A673 (cell line): ENCODE data around the gene TMEM207. TPM values are rescaled to one million over a fixed set of nuclear protein-coding genes. Genes with fewer than 3 reads are reported as not detected.

Source experiments
- BruUV-seq: library from RNA; stranded (reverse); fragments of 400-500 nt; replicated peaks from 2 replicates; lab custom pipeline; 2021; lab: Mats Ljungman, UMichigan
- CTCF ChIA-PET: fragments of 300-600 bp; sonication (Branson Sonifier 250); formaldehyde crosslinking; loops from one replicate; lab custom pipeline; 2022; ENCODE audit warnings: antibody characterized with exemption; lab: Charles Lee
- POLR2A ChIA-PET: fragments of 300-600 bp; sonication (Branson Sonifier 250); formaldehyde crosslinking; loops from one replicate; lab custom pipeline; 2022; ENCODE audit warnings: antibody characterized with exemption; ENCODE audit not compliant: low non-redundant PET; lab: Charles Lee
- DNase-seq: peaks from one replicate; pipeline ENCODE4 v3.0.0-alpha.2; 2015; ENCODE audit warnings: low spot score
- H3K27ac ChIP-seq: fragments of 200-600 bp; sonication (generic); 2 replicates; pipeline ENCODE4 v1.5.1; 2016; ENCODE audit warnings: mixed run types, low read depth, mild to moderate bottlenecking, mixed read lengths, antibody characterized with exemption, low read length; ENCODE audit not compliant: poor library complexity, severe bottlenecking
- H3K27me3 ChIP-seq: fragments of 200-600 bp; sonication (generic); replicated peaks from 2 replicates; pipeline ENCODE4 v1.6.1; 2017; ENCODE audit warnings: mixed run types, low read depth, mild to moderate bottlenecking, mixed read lengths, antibody characterized with exemption, low read length; ENCODE audit not compliant: insufficient read depth, poor library complexity
- H3K36me3 ChIP-seq: fragments of 200-600 bp; sonication (generic); 2 replicates; pipeline ENCODE4 v1.6.1; 2016; ENCODE audit warnings: mixed run types, mild to moderate bottlenecking, mixed read lengths, antibody characterized with exemption, low read length; ENCODE audit not compliant: insufficient read depth, poor library complexity, severe bottlenecking
- H3K4me1 ChIP-seq: fragments of 200-600 bp; sonication (generic); 2 replicates; pipeline ENCODE4 v1.6.1; 2017; ENCODE audit warnings: mixed run types, mild to moderate bottlenecking, mixed read lengths, antibody characterized with exemption, low read length; ENCODE audit not compliant: insufficient read depth, poor library complexity, severe bottlenecking
- H3K4me3 ChIP-seq: fragments of 200-600 bp; sonication (generic); 2 replicates; pipeline ENCODE4 v1.5.1; 2016; ENCODE audit warnings: low read depth, mixed run types, mild to moderate bottlenecking, mixed read lengths, low read length; ENCODE audit not compliant: poor library complexity, severe bottlenecking
- H3K9me3 ChIP-seq: fragments of 200-600 bp; sonication (generic); 2 replicates; pipeline ENCODE4 v1.6.1; 2016; ENCODE audit warnings: mixed run types, low read depth, mild to moderate bottlenecking, mixed read lengths, antibody characterized with exemption, low read length; ENCODE audit not compliant: poor library complexity, severe bottlenecking
- EZH2 ChIP-seq: fragments of 200-600 bp; sonication (generic); IDR thresholded peaks from 2 replicates; pipeline ENCODE4 v1.6.1; 2017; ENCODE audit warnings: borderline replicate concordance, low read depth, mild to moderate bottlenecking, mixed read lengths, antibody characterized with exemption, low read length; ENCODE audit not compliant: poor library complexity, severe bottlenecking
- intact Hi-C: fragments of 100-400 bp; cut with micrococcal nuclease; formaldehyde crosslinking; loops from one replicate; pipeline ENCODE4 v1.10.0; 2022; ENCODE audit not compliant: unreplicated experiment
- total RNA-seq: library from RNA; stranded (reverse); gene quantifications from 2 replicates; pipeline ENCODE4 v1.2.3, GENCODE V29; 2021
- TF ChIP-seq, protein P1 (sequence below): fragments of 300-800, 200-600 bp; sonication (generic); conservative IDR thresholded peaks from 2 replicates; pipeline ENCODE4 v1.5.1; 2017; ENCODE audit warnings: low read depth, mild to moderate bottlenecking, antibody characterized with exemption, low read length, moderate library complexity, mixed read lengths

The TMEM207 gene
- total RNA-seq, 1 experiment from 2014 or later = not detected

DNA sequence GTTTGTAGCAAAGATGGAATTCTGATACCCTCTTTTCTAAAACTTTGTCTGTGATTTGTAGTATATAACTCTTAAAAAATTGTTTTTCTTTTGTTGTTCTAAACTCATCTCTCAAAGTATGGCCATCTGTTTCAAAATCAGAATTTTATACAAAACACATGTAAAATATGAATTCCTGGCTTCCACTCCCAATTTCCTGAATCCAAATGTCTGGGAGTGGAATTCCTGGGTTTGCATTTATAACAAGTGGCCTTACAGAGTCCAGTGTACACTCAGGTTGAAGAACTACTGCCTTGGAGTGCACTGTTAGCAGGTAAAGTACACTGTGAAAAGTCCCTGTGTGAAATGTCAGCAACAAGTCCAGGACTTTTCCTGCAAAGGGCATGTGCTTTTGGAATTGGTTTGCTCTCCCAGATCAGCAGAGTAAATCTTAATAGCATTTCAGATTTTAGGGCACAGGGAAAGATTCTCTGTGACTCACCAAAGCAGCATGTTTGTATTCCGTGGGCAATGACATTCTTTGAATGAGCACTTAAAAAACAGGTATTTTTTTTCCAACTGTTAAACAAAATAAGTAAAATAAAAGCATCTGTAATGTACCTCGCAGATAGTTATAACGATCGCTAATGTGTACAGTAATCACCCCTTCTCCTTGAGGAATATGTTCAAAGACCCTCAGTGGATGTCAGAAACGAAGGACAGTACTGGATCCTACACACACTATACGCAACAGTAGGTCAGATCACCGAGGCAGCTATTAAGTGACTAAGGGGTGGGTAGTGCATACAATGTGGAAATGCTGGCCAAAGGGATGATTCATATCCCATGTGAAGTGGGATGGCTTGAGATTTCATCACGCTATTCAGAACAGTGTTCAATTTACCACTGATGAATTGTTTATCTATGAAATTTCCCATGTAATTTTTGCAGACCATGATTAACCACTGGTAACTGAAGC lies 63.7 kb downstream of the TMEM207 start:
- Histone ChIP-seq H3K27ac (peak overlapping the region; percentile 66), H3K9me3 (no peaks in the 10 kb centered on the region), H3K27me3 (no peaks in the 10 kb centered on the region), H3K4me3 (no peak overlapping the region), H3K36me3 (no peaks in the 10 kb centered on the region), H3K4me1 (peaks cover 66% of the 10 kb centered on the region)
- CTCF ChIA-PET = no interaction called here
- DNase-seq = peak; percentile 80
- POLR2A ChIA-PET = interaction anchor here (0.6 to 0.7 kb wide), 2 partner anchors 275 to 460 kb away, joined by 3 to 4 read pairs; no protein-coding TSS in a partner anchor
- TSS peak; percentile 92 for BruUV-seq
- TF ChIP-seq EZH2 = no peak
- TF ChIP-seq, protein P1, sequence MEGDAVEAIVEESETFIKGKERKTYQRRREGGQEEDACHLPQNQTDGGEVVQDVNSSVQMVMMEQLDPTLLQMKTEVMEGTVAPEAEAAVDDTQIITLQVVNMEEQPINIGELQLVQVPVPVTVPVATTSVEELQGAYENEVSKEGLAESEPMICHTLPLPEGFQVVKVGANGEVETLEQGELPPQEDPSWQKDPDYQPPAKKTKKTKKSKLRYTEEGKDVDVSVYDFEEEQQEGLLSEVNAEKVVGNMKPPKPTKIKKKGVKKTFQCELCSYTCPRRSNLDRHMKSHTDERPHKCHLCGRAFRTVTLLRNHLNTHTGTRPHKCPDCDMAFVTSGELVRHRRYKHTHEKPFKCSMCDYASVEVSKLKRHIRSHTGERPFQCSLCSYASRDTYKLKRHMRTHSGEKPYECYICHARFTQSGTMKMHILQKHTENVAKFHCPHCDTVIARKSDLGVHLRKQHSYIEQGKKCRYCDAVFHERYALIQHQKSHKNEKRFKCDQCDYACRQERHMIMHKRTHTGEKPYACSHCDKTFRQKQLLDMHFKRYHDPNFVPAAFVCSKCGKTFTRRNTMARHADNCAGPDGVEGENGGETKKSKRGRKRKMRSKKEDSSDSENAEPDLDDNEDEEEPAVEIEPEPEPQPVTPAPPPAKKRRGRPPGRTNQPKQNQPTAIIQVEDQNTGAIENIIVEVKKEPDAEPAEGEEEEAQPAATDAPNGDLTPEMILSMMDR = no peak
- intact Hi-C loops = loop anchor here (1.0 to 2.0 kb wide), 2 partner anchors 38 to 311 kb away; no protein-coding TSS in a partner anchor

DNA sequence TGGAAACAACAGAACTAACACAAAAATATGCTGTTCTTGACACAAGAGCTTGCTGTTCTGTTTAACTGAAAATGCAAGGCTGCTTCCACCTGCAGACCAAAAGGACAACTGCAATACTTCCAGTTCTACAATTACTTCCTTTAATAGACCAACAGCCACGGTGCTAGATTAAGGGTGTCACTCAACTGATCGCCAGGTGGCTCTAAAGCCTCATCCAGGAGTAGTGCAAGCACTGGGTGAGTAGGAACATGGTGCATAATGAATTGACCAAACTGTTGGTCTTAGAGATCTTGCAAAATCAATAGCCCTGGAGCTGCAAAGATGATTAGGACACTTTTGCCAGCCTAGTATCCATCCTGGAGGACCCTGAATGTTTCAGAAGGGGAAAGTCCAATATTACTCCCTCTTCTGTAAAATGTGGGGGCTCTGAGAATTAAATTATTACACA lies 65.4 kb downstream of the TMEM207 start:
- H3K36me3 ChIP-seq = no peaks in the 10 kb centered on the region
- no peaks in the 10 kb centered on the region for H3K9me3 ChIP-seq
- H3K27me3 ChIP-seq = no peaks in the 10 kb centered on the region
- peak; percentile 88 for DNase-seq
- BruUV-seq = no TSS peak
- CTCF ChIA-PET = interaction anchor here (1.0 to 1.6 kb wide), 5 partner anchors 40 to 423 kb away, joined by 3 to 8 read pairs (median 4); partner anchors contain the start of gene CLDN1
- H3K4me1 ChIP-seq = peaks cover 81% of the 10 kb centered on the region
- peak overlapping the region; percentile 36 for H3K27ac ChIP-seq
- H3K4me3 ChIP-seq = no peak overlapping the region
- POLR2A ChIA-PET = no interaction called here
- no peak for TF ChIP-seq EZH2
- TF ChIP-seq, protein P1 = peak; percentile 80
- intact Hi-C loops = loop anchor here (2.0 to 5.0 kb wide), 4 partner anchors 128 to 1112 kb away; partner anchors contain the start of gene IL1RAP

DNA sequence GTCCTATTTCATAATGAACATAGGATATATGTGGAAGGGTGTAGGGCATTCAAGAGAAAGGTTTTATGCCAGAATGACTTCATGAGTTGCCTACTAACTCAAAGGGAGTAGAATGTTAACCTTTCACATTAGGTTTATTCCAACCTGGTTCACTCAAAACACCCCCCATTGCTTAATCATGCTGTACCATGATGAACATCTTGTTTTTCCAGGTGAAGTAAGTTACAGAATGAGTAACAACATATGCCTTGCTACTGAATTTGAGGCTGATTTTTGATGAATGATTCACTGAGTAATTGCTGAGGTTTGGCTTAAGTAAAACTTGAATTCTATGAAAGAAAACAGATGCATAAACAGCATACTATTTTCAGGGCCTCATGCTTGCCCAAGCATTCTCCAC lies 67.6 kb downstream of the TMEM207 start:
- ChIA-PET CTCF (no interaction called here), POLR2A (no interaction called here)
- intact Hi-C loops = loop anchor here (5.0 kb wide), 3 partner anchors 130 to 1110 kb away; partner anchors contain the start of gene IL1RAP
- BruUV-seq = no TSS peak
- no peak overlapping the region for H3K4me3 ChIP-seq
- peaks cover 76% of the 10 kb centered on the region for H3K4me1 ChIP-seq
- no peak for DNase-seq
- no peaks in the 10 kb centered on the region for H3K36me3 ChIP-seq
- no peaks in the 10 kb centered on the region for H3K27me3 ChIP-seq
- H3K27ac ChIP-seq = peak overlapping the region; percentile 83
- no peaks in the 10 kb centered on the region for H3K9me3 ChIP-seq
- no peak for TF ChIP-seq EZH2
- TF ChIP-seq, protein P1 = no peak
